ENCODE data around the gene TARBP2.

The TARBP2 gene, protein sequence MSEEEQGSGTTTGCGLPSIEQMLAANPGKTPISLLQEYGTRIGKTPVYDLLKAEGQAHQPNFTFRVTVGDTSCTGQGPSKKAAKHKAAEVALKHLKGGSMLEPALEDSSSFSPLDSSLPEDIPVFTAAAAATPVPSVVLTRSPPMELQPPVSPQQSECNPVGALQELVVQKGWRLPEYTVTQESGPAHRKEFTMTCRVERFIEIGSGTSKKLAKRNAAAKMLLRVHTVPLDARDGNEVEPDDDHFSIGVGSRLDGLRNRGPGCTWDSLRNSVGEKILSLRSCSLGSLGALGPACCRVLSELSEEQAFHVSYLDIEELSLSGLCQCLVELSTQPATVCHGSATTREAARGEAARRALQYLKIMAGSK

DNA sequence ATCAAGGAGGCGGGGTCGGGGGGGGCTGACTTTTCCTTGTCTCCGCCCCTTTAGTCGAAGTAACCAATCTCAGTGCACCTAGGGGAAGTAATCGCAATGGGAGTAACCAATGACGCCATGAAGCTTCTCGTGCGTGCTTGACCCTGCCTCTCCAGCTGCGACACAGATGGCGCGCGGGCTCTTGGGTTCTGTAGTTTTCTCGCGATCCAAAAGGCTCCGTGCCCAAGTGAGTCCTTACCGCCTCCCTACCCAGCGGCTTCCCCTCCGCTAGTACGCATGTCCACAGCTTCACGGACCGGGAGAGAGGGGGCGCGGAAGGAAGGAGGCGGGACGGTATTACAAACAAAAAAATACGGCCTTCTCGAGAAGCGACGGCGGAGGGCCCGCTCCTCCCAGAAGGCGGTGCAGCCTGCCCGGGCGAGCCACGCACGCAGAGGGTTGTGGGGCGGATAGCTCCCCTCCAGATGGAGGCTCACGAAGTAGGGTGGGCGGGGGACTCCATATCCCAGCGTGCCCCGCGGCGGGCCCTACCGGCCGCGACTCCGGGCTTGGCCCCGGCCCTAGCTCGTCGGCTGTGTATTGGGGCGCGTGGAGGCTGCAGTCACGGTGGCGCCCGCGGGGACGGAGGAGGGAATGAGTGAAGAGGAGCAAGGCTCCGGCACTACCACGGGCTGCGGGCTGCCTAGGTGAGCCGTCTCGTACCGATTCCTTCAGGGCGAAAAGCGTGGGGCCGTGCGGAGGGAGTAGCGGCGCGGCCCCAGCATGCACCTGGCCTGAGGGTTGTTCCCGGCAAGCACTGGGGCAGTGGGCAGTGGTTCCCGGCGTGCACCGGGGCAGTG lies at the start of gene TARBP2:
TARBP2 (plus strand) TSS at position 508 of the 839 bp plus-strand sequence; CDS start at position 634, 126 bp downstream.
- peak; percentile 95 for DNase-seq

DNA sequence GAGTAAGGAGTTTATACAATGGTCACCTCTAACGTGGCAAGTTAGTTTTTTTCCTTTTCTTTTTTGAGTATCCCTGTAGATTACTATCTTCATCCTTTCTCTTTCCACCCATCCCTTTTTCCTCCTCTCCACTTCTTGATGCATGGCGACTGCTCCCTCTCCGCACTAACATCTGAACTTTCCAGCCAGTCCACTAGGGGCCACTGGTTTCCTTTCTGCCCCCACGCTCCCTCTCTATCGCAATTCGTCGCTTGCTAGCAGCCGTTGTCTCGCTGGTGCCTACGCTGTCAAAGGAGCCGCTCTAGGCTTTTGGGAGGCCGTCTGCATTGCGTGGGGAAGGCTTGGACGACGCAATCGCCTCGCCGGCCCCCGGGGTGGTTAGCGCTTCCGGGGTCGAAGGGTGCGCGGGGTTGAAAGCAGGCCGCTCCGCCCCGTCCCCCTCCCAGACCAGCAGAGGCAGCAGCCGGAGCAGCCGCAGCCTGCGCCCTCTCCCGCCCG lies 49.4 kb upstream of the TARBP2 start, which contains the start of gene PCBP2:
PCBP2 (plus strand) TSS at position 442 of the 498 bp plus-strand sequence. CDS start 2,699 bp downstream, outside the sequence.
- peak; percentile 96 for DNase-seq

DNA sequence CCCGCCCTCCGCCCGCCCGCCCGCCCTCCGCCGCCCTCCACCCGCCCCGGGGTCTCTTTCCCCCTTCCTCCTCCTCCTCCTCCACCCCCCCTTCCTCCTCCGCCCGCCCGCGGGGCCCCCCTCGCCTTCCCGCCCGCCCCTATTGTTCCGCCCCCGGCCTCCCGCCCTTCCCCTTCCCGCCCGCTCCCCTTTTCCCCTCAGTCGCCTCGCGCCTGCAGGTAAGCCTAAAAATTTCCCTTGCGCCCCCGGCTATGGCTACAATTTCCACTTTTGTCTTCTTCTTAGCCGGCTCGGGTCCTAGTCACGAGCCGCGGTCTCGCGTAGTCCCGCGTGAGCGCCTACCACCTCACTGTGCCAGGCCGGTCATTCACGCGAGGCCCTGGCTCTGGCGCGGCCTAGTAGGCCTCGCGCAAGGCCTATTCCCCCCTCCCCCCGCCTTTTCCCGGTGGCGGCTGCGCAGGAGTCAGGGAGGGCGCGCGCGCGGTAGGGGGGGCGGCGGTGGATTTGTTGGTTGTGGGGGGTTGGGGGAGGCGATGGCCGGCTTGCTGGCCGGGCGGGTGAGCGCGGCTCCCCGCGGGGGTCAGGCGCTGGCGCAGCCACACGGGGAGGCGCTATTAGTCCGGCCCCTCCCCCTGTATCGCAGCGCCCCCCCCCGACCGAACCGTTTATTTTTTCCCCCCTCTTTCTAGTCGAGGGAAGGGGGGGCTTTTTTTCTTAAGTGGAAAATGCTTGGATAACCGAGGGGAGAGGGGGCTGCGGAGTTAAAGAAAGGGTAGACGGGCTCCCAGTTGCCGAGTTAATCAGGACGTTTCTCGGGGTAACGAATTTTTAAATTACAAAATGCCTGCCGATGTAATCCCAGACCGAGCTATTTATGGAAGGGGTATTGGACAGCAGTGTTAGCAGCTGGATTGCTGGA lies 48.7 kb upstream of the TARBP2 start:
- DNase-seq, result peak; percentile 74

DNA sequence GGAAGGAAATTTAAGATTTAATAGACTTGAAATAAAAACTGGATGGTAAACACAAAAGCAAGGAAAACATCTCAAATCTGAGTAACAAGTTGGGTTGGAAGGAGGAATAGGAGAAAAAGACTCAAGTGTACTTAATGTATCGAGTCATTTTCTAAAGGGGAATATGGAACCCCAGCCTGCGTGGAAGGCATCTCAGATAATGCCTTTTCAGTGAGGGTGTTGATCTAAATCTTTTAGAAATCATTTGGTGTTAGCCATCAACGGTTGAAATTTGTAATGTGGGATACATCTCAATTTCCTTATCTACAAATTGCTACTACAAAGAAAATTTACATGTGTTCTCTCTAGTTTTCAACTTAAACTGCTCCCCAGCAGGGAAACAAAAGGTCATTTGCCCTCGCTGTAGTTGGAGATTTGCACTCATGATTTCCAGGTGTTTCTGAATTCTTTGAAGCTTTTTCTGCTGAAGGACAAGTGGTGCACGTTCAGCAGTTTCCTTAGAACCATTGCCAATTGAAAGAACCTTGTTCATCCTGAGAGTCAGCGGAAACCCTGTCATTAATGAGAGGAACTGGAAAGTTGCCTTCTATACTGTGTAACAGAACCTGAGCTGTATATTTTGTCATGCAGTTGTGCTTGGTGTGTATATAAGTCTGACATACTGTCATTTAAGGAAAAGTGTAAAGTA lies 47.0 kb upstream of the TARBP2 start:
- no peak for DNase-seq

DNA sequence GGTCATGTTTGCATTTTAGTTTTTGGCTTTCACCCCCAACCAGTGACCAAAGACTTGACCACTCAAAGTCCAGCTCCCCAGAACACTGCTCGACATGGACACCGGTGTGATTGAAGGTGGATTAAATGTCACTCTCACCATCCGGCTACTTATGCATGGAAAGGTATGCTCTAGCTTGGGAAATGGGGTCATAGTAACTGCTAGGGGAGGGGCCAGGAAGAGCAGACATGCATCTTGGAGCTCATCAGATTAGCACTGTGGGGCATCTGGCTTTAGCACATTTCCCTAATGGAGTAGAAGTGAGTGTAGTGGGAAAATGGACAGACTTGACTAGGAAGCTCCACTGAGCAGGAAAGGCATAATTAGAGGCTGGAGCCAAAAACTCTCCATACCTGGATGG lies 46.4 kb upstream of the TARBP2 start:
- DNase-seq, result no peak

DNA sequence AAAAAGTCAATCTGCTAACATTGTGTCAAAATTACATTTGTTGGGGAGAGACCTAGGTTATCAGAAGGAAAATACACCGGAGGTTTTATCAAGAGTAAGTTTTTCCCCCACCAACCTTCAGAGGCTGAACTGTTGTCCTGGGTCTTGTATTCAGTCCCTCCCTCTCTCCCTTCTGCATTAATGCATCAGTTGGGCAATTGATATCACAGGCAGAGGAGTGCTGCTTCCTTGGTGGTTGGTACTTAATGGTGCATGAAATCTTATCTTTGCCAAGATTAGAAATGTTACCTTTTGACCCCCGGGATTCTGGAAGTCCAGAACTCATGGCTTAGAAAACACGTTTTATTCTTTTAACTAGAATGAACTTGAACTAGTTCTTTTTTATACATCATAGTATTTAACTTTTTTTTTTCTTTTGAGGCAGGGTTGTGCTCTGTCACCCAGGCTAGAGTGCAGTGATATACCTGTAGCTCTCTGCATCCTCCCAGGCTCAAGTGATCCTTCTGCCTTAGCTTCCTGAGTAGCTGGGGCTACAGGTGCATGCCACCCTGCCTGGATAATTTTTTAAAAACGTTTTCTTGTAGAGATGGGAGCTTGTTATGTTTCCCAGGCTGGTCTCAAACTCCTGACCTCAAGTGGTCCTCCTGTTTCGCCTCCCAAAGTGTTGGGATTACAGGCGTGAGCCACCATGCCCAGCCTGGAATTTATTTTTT lies 44.3 kb upstream of the TARBP2 start:
- no peak for DNase-seq

DNA sequence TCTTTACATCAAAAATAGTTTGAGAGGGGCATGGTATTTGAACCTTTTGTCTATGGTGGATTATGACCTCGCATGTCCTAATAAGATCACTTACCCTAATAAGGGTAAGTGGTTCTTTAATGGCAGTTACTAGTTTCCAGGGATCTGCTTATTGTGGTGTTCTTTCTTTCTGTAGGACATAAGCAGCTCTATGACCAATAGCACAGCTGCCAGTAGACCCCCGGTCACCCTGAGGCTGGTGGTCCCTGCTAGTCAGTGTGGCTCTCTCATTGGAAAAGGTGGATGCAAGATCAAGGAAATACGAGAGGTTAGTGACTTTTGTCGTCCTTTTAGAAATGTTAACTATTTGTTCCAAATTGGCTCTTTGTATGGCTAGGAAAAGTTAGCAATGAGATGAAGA lies 42.0 kb upstream of the TARBP2 start:
- DNase-seq, result no peak

DNA sequence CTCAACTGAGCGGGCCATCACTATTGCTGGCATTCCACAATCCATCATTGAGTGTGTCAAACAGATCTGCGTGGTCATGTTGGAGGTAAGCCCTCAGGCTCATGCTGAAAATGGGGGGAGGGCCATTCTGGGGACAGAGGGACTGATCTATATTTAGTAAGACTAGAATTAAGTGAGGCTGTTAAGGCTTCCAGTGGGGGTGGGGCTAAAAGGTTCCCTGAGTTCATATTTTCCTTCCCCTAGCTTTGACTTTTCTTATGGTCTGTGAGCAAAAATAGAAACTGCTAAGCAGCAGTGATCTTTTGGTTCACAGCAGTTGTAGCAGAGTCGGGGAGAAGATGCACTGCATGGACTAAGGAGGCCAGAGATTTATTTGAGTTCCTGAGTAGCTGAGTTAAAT lies 40.0 kb upstream of the TARBP2 start:
- DNase-seq, result no peak

DNA sequence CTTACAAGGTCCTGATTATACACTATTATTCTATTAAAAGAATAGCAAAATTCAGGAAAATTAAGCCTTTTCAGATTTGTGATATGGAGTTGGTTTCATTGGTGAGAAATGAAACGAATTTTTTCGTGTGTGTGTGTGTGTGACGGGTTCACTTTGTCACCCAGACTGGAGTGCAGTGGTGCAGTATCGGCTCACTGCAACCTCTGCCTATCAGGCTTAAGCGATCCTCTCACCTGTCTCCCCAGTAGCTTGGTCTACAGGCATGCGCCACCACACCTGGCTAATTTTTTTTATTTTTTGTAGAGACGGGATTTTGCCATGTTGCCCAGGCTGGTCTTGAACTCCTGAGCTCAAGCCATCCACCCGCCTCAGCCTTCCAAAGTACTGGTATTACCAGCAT lies 39.5 kb upstream of the TARBP2 start:
- DNase-seq, result no peak

DNA sequence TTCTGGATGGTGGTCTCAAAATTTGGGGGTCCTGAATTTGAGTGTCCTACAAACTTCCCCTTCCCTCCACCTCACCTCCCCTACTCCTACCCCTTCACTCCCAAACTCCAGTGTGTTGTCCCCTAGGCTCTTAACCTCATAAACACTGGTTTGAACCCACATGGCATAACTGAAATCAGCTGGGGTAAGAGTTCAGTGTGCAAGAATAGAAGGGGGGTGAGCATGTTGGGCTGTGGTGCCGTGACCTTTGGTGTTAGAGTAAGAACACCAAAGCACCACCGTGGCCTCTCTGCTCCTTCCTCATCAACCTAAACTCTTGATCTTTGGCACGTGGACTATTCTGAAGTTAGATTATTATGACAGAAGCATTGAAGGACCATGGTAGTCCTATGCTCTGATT lies 38.1 kb upstream of the TARBP2 start:
- DNase-seq, result no peak

DNA sequence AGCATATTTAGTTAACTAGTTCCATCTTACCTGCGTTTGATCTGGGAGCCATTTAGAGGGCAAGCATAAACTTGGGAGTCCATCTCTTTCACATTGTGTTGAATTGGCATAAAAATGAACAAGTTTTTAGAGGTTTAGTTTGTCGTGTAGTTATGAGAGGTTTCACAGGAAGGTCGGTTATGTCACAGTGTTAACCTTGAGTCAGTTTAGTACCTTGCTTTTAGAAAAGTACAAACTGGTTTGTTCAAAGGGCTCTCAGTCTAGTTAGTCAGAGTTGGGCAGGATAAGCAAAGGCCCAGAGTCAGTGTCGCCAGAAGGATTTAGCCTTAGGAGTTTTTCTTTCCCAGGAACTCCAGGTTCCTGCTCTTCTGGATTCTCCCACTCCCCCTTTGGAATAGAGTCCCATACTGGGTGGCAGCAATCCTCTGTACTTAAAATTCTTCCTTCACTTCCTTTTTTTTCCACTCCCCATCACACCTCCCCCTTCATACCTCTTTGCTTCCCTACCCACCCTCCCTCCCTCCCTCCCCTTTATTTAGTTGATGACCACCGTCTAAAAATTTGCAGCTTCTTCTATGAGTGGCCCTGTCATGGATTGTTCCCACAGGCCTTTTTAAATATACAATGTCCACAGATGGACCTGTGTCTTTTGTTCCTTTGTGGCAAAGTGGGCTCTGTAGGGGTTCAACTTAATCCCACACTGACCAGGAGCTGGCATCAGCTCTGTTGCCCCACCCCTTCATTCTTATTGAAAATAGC lies 37.1 kb upstream of the TARBP2 start:
- no peak for DNase-seq

DNA sequence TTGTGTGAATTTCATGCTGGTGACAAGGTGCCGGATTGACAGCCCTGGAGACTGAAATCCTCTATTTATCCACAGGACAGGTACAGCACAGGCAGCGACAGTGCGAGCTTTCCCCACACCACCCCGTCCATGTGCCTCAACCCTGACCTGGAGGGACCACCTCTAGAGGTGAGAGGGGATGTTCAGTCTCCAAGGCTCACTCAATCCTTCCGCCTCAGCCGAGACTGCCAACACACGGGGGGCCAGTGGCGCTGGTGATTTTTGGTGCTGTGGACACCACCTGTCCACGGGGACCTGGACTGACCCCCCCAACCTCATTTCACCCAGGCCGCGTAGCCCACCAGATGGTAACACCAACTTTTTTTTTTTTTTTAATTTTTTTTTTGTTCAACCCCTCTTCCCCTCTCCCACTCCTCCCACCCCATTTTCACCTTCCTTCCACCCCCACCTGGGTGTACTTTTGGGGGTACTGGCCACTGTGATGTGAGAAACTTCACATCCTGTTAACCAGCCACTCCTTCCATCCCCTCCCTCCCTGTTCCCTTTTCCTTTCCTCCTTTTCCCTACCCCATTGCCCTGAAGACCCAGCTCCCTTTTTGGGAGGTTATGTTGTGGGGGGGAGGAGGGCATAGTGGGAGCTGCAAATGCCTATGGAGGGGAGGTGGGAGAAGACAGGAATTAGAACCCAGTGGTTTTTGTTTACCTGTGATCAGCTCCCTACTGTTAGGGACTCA lies 36.2 kb upstream of the TARBP2 start:
- no peak for DNase-seq

DNA sequence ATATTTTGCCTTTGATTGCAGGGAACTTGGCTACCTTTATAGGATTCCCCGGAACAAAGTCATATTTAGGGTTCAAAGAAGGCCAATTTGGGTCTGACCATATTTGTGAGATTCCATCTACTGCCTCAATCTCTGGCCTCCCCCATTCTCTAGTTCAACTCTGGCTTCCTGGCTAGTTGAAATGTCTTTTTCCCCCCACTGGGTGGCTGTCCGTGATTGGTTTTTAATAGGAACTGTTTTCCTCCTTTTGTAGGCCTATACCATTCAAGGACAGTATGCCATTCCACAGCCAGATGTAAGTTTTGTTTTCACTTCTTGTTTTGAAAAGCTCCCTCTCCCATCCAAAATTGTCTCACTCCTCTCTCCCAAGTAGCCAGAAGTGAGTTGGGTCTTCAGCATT lies 35.4 kb upstream of the TARBP2 start:
- DNase-seq, result no peak

DNA sequence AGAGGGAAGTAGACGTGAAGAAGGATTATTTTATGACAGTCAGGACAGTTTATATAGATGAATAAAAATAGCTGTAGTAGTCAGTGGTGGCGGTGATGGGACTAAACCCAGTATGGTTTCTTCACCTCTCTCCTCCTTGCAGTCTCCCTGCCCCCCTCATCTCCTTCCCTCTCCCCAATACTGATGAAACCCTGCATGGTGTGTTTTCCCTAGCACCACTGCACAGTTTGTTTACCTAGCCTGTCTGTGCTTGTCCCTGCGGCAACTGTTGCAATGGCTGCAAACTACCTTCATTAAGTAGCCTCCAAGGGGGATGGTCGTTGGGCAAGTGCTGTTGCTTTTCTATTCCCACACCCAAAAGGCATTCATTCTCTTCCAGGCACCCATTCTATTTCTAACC lies 34.4 kb upstream of the TARBP2 start:
- no peak for DNase-seq

DNA sequence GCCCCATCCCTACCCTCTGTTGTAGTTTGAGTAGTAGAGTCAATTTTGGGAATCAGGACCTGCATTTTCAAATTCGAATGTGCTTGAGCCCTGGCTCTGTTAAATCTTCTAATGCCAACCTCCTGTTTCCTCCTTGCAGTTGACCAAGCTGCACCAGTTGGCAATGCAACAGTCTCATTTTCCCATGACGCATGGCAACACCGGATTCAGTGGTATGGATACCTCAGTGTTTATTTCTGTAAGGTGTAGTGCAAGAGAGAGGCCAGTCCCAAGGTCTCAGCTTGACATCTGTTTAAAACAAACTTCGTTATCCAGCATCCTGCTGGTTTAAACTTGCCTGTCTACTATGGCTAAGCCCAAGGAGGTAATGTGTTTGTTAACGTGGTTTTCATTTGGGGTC lies 34.0 kb upstream of the TARBP2 start:
- DNase-seq, result no peak

DNA sequence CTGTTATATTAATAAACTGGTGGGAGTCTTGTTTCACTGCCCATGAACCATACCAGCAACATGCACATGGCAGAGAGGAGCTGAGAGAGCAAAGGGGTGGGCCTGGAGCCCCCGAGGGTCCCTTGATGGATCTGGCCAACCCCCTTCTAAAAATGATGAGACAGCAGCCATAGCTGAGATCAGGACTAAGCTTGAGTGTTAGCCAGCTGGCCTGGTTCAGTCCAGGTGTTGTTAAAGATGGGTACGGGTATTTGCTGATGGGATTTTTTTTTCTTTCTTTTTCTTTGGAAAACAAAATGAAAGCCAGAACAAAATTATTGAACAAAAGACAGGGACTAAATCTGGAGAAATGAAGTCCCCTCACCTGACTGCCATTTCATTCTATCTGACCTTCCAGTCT lies 33.2 kb upstream of the TARBP2 start:
- no peak for DNase-seq

DNA sequence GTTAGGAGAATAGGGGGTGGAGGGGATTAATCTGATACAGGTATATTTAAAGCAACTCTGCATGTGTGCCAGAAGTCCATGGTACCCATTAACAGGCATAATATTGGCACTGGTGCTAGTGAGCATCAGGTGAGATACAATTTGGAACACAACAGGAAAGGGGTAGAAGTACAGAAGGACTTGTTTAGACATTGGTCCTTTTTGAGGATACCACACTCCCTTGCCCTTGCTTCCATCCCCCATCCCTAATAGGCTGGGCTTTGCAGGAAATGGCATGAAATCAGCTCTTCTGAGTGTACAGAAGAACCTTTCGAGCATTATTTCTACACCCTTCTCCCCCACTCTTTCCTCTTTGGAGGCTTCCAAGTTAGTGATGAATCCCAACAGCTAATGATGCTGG lies 32.8 kb upstream of the TARBP2 start:
- no peak for DNase-seq

DNA sequence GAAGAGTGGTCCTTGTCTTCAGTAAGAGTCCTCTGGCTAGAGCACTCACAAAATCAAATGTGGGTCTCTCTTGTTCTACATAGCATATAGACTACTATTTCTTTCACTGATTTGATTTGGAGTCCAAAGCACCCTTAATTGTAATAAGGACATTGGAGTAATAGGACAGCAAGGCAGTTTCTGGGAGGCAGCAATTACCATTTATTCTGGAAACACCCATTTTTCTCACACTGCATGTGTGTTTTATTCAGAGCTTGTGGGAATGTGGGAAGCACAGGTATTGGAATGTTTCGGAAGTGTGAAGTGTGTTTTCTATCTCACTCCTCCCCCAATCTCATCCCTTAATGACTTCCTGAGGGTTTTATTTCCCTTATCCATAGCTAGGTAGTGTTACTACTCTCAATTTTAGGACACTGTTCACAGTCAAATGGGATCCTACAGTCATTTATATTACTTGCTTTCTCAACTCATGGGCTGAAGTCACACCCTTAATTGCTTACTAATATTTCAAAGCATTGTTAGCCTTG lies 29.0 kb upstream of the TARBP2 start:
- DNase-seq, result no peak

DNA sequence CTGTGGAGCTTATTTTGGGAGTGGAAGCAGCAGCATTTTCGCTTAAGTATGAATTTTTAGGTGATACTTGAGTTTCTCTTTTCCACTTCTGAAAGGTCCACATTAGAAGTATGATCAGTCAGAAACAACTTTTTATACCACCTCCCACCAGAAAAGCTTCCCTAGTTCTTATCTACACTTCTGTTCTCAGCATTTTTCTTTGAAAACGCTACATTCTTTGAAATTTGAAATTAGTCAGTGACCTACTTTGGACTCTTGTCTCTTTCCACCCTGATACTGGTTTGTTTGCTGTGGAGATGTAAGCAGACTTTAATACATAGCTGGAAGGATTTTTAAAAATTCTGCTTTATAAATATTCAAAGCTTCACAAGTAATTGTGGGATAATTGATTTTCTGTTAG lies 27.0 kb upstream of the TARBP2 start:
- no peak for DNase-seq

DNA sequence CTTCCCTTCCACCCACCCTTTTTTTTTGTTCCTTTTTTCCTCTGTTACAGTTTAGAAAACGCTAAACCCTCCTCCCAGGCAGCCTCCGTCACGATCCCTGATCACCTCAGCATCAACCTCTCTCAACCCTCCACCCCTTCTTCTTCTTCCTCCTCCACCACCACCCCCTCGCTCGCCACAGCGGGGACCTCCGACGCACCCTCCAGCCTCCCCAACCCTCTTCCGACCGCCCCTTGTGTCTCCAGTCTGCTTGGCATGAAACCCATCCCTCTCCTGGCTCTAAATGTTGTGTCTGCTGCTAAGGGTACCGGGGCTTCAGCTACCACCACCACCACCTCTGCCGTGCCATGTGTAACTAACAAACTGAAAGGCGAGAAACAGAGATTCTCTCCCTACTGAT lies 26.3 kb upstream of the TARBP2 start:
- no peak for DNase-seq
